Endothelial cell of umbilical vein (primary cell): ENCODE measurements around the gene GRM7. TPM values are rescaled to one million over a fixed set of nuclear protein-coding genes. Genes with fewer than 3 reads are reported as not detected.

Experiments used
- BruUV-seq: library from RNA; stranded (reverse); fragments of 400-500 nt; replicated peaks from 2 replicates; lab custom pipeline; 2021; lab: Mats Ljungman, UMichigan
- CTCF ChIA-PET: fragments of 300-600, 350-600 bp; sonication (Branson Sonifier 250); formaldehyde crosslinking; loops from one replicate; lab custom pipeline; 2021; ENCODE audit warnings: antibody characterized with exemption, inconsistent platforms; lab: Charles Lee
- POLR2A ChIA-PET: fragments of 300-600, 350-600 bp; sonication (Branson Sonifier 250); formaldehyde crosslinking; loops from one replicate; lab custom pipeline; 2021; ENCODE audit warnings: antibody characterized with exemption, inconsistent platforms; lab: Charles Lee
- DNase-seq: peaks from one replicate; pipeline ENCODE4 v3.0.0-alpha.2; 2011; ENCODE audit warnings: low read depth, low spot score
- FAIRE-seq: peaks from 2 replicates; lab custom pipeline; 2011; peaks lifted over from hg19 to GRCh38; lab: Jason Lieb, UNC
- H2AFZ ChIP-seq: 2 replicates; pipeline ENCODE4 v1.6.0; 2012; ENCODE audit warnings: low read depth, low read length, control low read depth, inconsistent platforms
- H3K27ac ChIP-seq: 2 replicates; pipeline ENCODE4 v1.5.1; 2011; ENCODE audit warnings: low read depth, mild to moderate bottlenecking, control low read depth, low read length, moderate library complexity; ENCODE audit not compliant: insufficient read depth
- H3K27me3 ChIP-seq, 2 experiments: 2 replicates each; pipeline versions ENCODE4 v1.6.0 to v1.6.1; 2011; ENCODE audit warnings: low read length in 2 of 2, mixed read lengths in 1 of 2; ENCODE audit not compliant: control insufficient read depth in 2 of 2, insufficient read depth in 2 of 2
- H3K36me3 ChIP-seq, 2 experiments: 2 replicates in 1 of 2; 3 replicates in 1 of 2; pipeline ENCODE4 v1.5.1; 2011; ENCODE audit warnings: low read length in 2 of 2, mild to moderate bottlenecking in 1 of 2, moderate library complexity in 1 of 2; ENCODE audit not compliant: control insufficient read depth in 2 of 2, insufficient read depth in 2 of 2; ENCODE audit errors: extremely low read depth in 1 of 2
- H3K4me1 ChIP-seq: 3 replicates; pipeline ENCODE4 v1.5.1; 2011; ENCODE audit warnings: mild to moderate bottlenecking, low read length; ENCODE audit not compliant: control insufficient read depth, insufficient read depth; ENCODE audit errors: extremely low read depth
- H3K4me2 ChIP-seq: 2 replicates; pipeline ENCODE4 v1.6.1; 2011; ENCODE audit warnings: low read length, control low read depth, mixed read lengths; ENCODE audit not compliant: insufficient read depth
- H3K4me3 ChIP-seq, 3 experiments: fragments of 200-600 bp in 1 of 3; sonication (generic), shearing (Covaris generic) in 1 of 3; replicated peaks in 1 of 3; 2 replicates each; pipeline ENCODE4 v1.5.1; 2011 to 2016; ENCODE audit warnings: control low read depth in 3 of 3, low read length in 3 of 3, mild to moderate bottlenecking in 2 of 3, inconsistent platforms in 1 of 3, low read depth in 1 of 3, moderate library complexity in 1 of 3; ENCODE audit not compliant: insufficient read depth in 1 of 3
- H3K79me2 ChIP-seq: 2 replicates; pipeline ENCODE4 v1.6.0; 2012; ENCODE audit warnings: low read length, inconsistent platforms; ENCODE audit not compliant: control insufficient read depth, insufficient read depth
- H3K9ac ChIP-seq: replicated peaks from 2 replicates; pipeline ENCODE3; 2011; ENCODE audit warnings: low read length, control low read depth; ENCODE audit not compliant: insufficient read depth; ENCODE audit errors: extremely low read depth
- H3K9me1 ChIP-seq: replicated peaks from 3 replicates; pipeline ENCODE4 v1.6.0; 2011; ENCODE audit warnings: mild to moderate bottlenecking, low read length; ENCODE audit not compliant: control insufficient read depth, insufficient read depth; ENCODE audit errors: extremely low read depth
- H3K9me3 ChIP-seq: replicated peaks from 2 replicates; pipeline ENCODE4 v1.5.1; 2012; ENCODE audit warnings: low read length, inconsistent platforms; ENCODE audit not compliant: control insufficient read depth, insufficient read depth
- H4K20me1 ChIP-seq: replicated peaks from 2 replicates; pipeline ENCODE3; 2011; ENCODE audit warnings: mild to moderate bottlenecking, low read length; ENCODE audit not compliant: control insufficient read depth, insufficient read depth; ENCODE audit errors: extremely low read depth
- FOS ChIP-seq: IDR thresholded peaks from 2 replicates; pipeline ENCODE4 v1.6.1; 2011; ENCODE audit warnings: mild to moderate bottlenecking, low read length, moderate library complexity, borderline replicate concordance; ENCODE audit not compliant: insufficient read depth
- GATA2 ChIP-seq: IDR thresholded peaks from 2 replicates; pipeline ENCODE4 v1.7.0; 2011; ENCODE audit warnings: low read depth, mild to moderate bottlenecking, moderate library complexity, mixed read lengths, low read length; ENCODE audit not compliant: insufficient read length, insufficient read depth
- MAX ChIP-seq: IDR thresholded peaks from 2 replicates; pipeline ENCODE4 v1.6.1; 2011; ENCODE audit not compliant: insufficient read depth, insufficient read length
- POLR2A ChIP-seq: IDR thresholded peaks from 2 replicates; pipeline ENCODE4 v1.6.1; 2012; ENCODE audit warnings: low read depth, mild to moderate bottlenecking, control low read depth, low read length
- POLR2AphosphoS5 ChIP-seq: IDR thresholded peaks from 2 replicates; pipeline ENCODE4 v1.6.1; 2012; ENCODE audit warnings: low read depth, mild to moderate bottlenecking, control low read depth, low read length, moderate library complexity; ENCODE audit not compliant: insufficient read depth
- dilution Hi-C: fragments of 300-500 bp; cut with MboI; formaldehyde crosslinking; loops from one replicate; pipeline ENCODE4 v1.15.0; 2019; ENCODE audit warnings: low sequenced_read_pairs; ENCODE audit not compliant: extremely low pct_ligation_motif_present
- intact Hi-C: fragments of 100-400 bp; cut with micrococcal nuclease; formaldehyde crosslinking; loops from one replicate; pipeline ENCODE4 v1.10.0; 2022
- polyA plus RNA-seq, 4 experiments: library from polyadenylated mRNA; depleted of rRNA in 3 of 4; stranded (reverse) in 3 of 4; unstranded in 1 of 4; fragments of >200 nt; gene quantifications; 2 replicates each; pipeline versions ENCODE4 v1.2.1 to v1.2.3, GENCODE V29; 2011 to 2012; ENCODE audit warnings: missing spikeins in 1 of 4
- total RNA-seq: library from RNA; stranded (reverse); gene quantifications from 2 replicates; pipeline ENCODE4 v1.2.3, GENCODE V29; 2021
- TF ChIP-seq, protein P1 (sequence below), 2 donors: IDR thresholded peaks; 1 replicate in 1 of 2; 2 replicates in 1 of 2; pipeline ENCODE4 v1.5.1; 2011; ENCODE audit warnings: low read length in 2 of 2, mild to moderate bottlenecking in 2 of 2, moderate library complexity in 2 of 2, control low read depth in 1 of 2, inconsistent platforms in 1 of 2, low read depth in 1 of 2; ENCODE audit not compliant: insufficient read depth in 1 of 2; ENCODE audit errors: extremely low read depth in 1 of 2

Gene GRM7
- total and polyA plus RNA-seq, 2 donors (not counting 3 experiments of a cell fraction or from before 2014, with no cell fraction given), result 0.12 TPM; not detected in 1

DNA sequence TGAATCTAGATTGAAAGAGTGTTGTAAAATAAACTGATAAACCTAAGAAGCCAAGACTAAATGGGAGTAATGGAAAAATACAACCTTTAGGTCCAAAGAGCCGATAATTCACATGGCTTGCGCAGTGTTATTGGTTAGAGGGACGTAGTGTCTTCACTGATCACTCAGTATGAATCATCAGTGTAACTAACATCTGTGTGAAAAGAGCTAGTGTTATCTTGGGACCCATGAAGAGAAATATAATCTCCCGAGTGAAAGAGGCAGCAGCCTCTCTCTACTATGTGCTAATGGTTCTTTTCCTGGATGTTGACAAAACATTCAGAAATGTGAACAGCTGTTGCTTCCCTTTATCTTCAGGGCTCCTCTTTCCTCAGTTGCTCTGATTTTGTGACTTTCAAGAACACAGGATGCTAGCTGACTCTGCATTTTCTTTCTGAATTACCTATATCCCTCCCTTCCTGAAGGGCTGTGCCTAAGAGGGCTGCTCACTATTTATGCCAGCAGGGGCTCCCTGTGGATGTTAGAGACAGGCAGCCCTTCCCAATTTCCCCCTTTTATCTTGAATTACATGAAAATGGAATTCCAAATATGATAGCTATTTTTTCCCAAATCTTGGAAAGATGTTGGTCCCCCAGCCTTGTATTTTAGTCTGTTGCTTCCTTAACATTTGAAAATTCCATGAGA lies 128.8 kb downstream of the GRM7 start:
- Histone ChIP-seq H3K9ac (no peak overlapping the region), H4K20me1 (no peaks in the 10 kb centered on the region), H3K36me3 (no peaks in the 10 kb centered on the region), H3K4me2 (no peak overlapping the region), H3K27ac (no peak overlapping the region), H3K27me3 (no peaks in the 10 kb centered on the region), H2AFZ (no peak overlapping the region), H3K9me1 (no peaks in the 10 kb centered on the region), H3K4me3 (no peak overlapping the region), H3K9me3 (no peaks in the 10 kb centered on the region), H3K4me1 (no peaks in the 10 kb centered on the region), H3K79me2 (no peaks in the 10 kb centered on the region)
- intact Hi-C loops, result loop anchor here (10.0 kb wide), 1 partner anchor 555 kb away; no protein-coding TSS in a partner anchor
- CTCF ChIA-PET, result no interaction called here
- DNase-seq (no peak), FAIRE-seq (no peak)
- dilution Hi-C loops, result no loop called here
- POLR2A ChIA-PET, result no interaction called here
- TF ChIP-seq POLR2AphosphoS5 (no peak), MAX (no peak), GATA2 (no peak), FOS (no peak), POLR2A (no peak)
- TF ChIP-seq, protein P1, sequence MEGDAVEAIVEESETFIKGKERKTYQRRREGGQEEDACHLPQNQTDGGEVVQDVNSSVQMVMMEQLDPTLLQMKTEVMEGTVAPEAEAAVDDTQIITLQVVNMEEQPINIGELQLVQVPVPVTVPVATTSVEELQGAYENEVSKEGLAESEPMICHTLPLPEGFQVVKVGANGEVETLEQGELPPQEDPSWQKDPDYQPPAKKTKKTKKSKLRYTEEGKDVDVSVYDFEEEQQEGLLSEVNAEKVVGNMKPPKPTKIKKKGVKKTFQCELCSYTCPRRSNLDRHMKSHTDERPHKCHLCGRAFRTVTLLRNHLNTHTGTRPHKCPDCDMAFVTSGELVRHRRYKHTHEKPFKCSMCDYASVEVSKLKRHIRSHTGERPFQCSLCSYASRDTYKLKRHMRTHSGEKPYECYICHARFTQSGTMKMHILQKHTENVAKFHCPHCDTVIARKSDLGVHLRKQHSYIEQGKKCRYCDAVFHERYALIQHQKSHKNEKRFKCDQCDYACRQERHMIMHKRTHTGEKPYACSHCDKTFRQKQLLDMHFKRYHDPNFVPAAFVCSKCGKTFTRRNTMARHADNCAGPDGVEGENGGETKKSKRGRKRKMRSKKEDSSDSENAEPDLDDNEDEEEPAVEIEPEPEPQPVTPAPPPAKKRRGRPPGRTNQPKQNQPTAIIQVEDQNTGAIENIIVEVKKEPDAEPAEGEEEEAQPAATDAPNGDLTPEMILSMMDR (IDR thresholded peaks at IDR 0.05; ENCODE audit: extremely low read depth in 1 of 2, insufficient read depth in 1 of 2, low read depth in 1 of 2, low read length in 2 of 2), result no peak
- BruUV-seq, result no TSS peak
